DOHH2 (cell line): ENCODE measurements around the gene FMNL2.

ENCODE experiments used
- H3F3A ChIP-seq: fragments of 200-600 bp; sonication (generic), shearing (Covaris generic); 2 replicates; pipeline ENCODE4 v1.6.0; 2016; ENCODE audit warnings: antibody characterized with exemption, mild to moderate bottlenecking; ENCODE audit not compliant: control insufficient read depth, insufficient read depth
- H3K27ac ChIP-seq: fragments of 200-600 bp; sonication (generic); 2 replicates; pipeline ENCODE4 v1.5.1; 2014; ENCODE audit warnings: low read depth, mild to moderate bottlenecking, low read length, moderate library complexity
- H3K27me3 ChIP-seq: fragments of 200-600 bp; sonication (generic); 2 replicates; pipeline ENCODE4 v1.6.1; 2014; ENCODE audit warnings: mild to moderate bottlenecking, low read length, mixed read lengths; ENCODE audit not compliant: control insufficient read depth
- H3K36me3 ChIP-seq: fragments of 200-600 bp; sonication (generic); 2 replicates; pipeline ENCODE4 v1.6.1; 2014; ENCODE audit warnings: mild to moderate bottlenecking, low read length, moderate library complexity, mixed read lengths; ENCODE audit not compliant: control insufficient read depth
- H3K4me1 ChIP-seq: fragments of 200-600 bp; sonication (generic); 2 replicates; pipeline ENCODE4 v1.6.1; 2014; ENCODE audit warnings: mild to moderate bottlenecking, low read length, mixed read lengths; ENCODE audit not compliant: control insufficient read depth
- H3K4me2 ChIP-seq: fragments of 200-600 bp; sonication (generic); 2 replicates; pipeline ENCODE4 v1.6.0; 2014; ENCODE audit warnings: mild to moderate bottlenecking, low read length, moderate library complexity
- H3K4me3 ChIP-seq: fragments of 200-600 bp; sonication (generic); 2 replicates; pipeline ENCODE4 v1.5.1; 2014; ENCODE audit warnings: mild to moderate bottlenecking, low read length, mixed read lengths
- H3K79me2 ChIP-seq: fragments of 200-600 bp; sonication (generic); 2 replicates; pipeline ENCODE4 v1.6.1; 2014; ENCODE audit warnings: mild to moderate bottlenecking, low read length, mixed read lengths; ENCODE audit not compliant: control insufficient read depth
- H3K9me2 ChIP-seq: fragments of 200-600 bp; sonication (generic); replicated peaks from 2 replicates; pipeline ENCODE4 v1.6.1; 2014; ENCODE audit warnings: mild to moderate bottlenecking, low read length, mixed read lengths; ENCODE audit not compliant: control insufficient read depth
- H3K9me3 ChIP-seq: fragments of 200-600 bp; sonication (generic); 2 replicates; pipeline ENCODE4 v1.6.1; 2014; ENCODE audit warnings: antibody characterized with exemption, low read length, mixed read lengths; ENCODE audit not compliant: control insufficient read depth, insufficient read depth
- H4K20me1 ChIP-seq: fragments of 200-600 bp; sonication (generic); 2 replicates; pipeline ENCODE4 v1.6.0; 2014; ENCODE audit warnings: low read depth, mild to moderate bottlenecking, antibody characterized with exemption, low read length, moderate library complexity; ENCODE audit not compliant: control insufficient read depth, insufficient read depth
- EZH2phosphoT487 ChIP-seq: fragments of 200-600 bp; sonication (generic); IDR thresholded peaks from 2 replicates; pipeline ENCODE4 v1.6.1; 2017; ENCODE audit warnings: borderline replicate concordance, mild to moderate bottlenecking, antibody characterized with exemption, low read length, moderate library complexity, mixed read lengths
- TF ChIP-seq, protein P1 (sequence below): fragments of 200-600 bp; sonication (generic); IDR thresholded peaks from one replicate; pipeline ENCODE4 v1.5.1; 2014; ENCODE audit warnings: antibody characterized with exemption, mild to moderate bottlenecking, low read depth, low read length; ENCODE audit not compliant: poor library complexity, severe bottlenecking

The FMNL2 gene

DNA sequence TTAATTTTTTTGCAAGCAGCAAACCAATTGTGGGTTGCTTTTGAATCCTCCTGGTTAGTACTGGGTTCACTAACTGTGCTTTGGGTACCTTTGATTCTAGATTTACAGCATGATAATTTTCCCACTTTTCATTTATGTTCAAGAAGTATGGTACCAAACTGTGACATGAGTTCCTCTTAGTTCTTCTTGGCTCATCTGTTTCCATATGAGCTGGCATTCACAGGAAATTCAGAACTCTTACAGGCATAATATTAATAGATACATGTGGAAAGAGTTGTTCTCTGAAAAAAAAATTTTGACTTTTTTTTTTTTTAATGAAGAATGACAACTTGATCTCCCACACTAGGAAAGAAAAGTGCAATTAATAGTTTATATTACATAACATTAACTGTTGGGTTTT is 59.4 kb downstream of the FMNL2 start:
- Histone ChIP-seq H3K4me2 (no peak overlapping the region), H3K4me1 (no peaks in the 10 kb centered on the region), H3K9me2 (no peaks in the 10 kb centered on the region), H3K27ac (no peak overlapping the region), H3K36me3 (no peaks in the 10 kb centered on the region), H3K27me3 (0 out of 2 replicates have a peak, but pooled peaks cover 3% of the 10 kb centered on the region), H3K4me3 (no peak overlapping the region), H3K9me3 (no peaks in the 10 kb centered on the region), H3K79me2 (no peaks in the 10 kb centered on the region), H3F3A (no peaks in the 10 kb centered on the region), H4K20me1 (no peaks in the 10 kb centered on the region)
- no peak for TF ChIP-seq EZH2phosphoT487
- TF ChIP-seq, protein P1, sequence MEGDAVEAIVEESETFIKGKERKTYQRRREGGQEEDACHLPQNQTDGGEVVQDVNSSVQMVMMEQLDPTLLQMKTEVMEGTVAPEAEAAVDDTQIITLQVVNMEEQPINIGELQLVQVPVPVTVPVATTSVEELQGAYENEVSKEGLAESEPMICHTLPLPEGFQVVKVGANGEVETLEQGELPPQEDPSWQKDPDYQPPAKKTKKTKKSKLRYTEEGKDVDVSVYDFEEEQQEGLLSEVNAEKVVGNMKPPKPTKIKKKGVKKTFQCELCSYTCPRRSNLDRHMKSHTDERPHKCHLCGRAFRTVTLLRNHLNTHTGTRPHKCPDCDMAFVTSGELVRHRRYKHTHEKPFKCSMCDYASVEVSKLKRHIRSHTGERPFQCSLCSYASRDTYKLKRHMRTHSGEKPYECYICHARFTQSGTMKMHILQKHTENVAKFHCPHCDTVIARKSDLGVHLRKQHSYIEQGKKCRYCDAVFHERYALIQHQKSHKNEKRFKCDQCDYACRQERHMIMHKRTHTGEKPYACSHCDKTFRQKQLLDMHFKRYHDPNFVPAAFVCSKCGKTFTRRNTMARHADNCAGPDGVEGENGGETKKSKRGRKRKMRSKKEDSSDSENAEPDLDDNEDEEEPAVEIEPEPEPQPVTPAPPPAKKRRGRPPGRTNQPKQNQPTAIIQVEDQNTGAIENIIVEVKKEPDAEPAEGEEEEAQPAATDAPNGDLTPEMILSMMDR, result no peak

- Histone ChIP-seq H3K4me2 (no peak overlapping the region), H4K20me1 (no peaks in the 10 kb centered on the region), H3K27me3 (0 out of 2 replicates have a peak, but pooled peaks cover 3% of the 10 kb centered on the region), H3K4me3 (no peak overlapping the region), H3K9me3 (no peaks in the 10 kb centered on the region), H3K27ac (no peak overlapping the region), H3K36me3 (no peaks in the 10 kb centered on the region), H3F3A (no peaks in the 10 kb centered on the region), H3K79me2 (no peaks in the 10 kb centered on the region), H3K9me2 (no peaks in the 10 kb centered on the region), H3K4me1 (no peaks in the 10 kb centered on the region)
- TF ChIP-seq, protein P1, result no peak
- no peak for TF ChIP-seq EZH2phosphoT487
Observed at GRCh38 chr2:152395103-152395502, 60.1 kb downstream of the FMNL2 start.

DNA sequence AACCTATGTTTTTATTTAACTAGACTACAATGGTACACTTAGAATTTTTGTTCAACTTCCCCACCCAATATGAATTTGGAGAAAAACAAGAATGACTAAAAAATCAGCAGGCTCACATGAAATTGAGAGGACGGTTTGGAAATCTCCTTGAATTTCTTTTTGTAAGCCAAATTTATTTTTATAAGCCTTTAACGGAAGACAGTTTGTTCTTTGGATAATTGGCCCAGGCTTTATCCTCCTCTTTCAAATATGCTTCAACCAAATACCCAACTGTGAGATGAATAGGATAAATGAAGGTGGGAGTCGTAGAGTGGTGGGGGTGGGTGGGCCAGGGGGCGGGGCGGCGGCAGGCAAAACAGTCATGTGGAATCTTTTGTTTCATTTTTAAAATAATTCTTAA is 60.6 kb downstream of the FMNL2 start:
- no peaks in the 10 kb centered on the region for H3K79me2 ChIP-seq
- H3K4me2 ChIP-seq, result no peak overlapping the region
- TF ChIP-seq, protein P1, result no peak
- TF ChIP-seq EZH2phosphoT487, result no peak
- H3K27me3 ChIP-seq, result 0 out of 2 replicates have a peak, but pooled peaks cover 3% of the 10 kb centered on the region
- no peaks in the 10 kb centered on the region for H3F3A ChIP-seq
- H3K36me3 ChIP-seq, result no peaks in the 10 kb centered on the region
- H3K27ac ChIP-seq, result no peak overlapping the region
- H3K9me2 ChIP-seq, result no peaks in the 10 kb centered on the region
- no peaks in the 10 kb centered on the region for H4K20me1 ChIP-seq
- no peaks in the 10 kb centered on the region for H3K9me3 ChIP-seq
- no peaks in the 10 kb centered on the region for H3K4me1 ChIP-seq
- H3K4me3 ChIP-seq, result no peak overlapping the region
